ENCODE data around the gene HSP90AB1.

The HSP90AB1 gene

DNA sequence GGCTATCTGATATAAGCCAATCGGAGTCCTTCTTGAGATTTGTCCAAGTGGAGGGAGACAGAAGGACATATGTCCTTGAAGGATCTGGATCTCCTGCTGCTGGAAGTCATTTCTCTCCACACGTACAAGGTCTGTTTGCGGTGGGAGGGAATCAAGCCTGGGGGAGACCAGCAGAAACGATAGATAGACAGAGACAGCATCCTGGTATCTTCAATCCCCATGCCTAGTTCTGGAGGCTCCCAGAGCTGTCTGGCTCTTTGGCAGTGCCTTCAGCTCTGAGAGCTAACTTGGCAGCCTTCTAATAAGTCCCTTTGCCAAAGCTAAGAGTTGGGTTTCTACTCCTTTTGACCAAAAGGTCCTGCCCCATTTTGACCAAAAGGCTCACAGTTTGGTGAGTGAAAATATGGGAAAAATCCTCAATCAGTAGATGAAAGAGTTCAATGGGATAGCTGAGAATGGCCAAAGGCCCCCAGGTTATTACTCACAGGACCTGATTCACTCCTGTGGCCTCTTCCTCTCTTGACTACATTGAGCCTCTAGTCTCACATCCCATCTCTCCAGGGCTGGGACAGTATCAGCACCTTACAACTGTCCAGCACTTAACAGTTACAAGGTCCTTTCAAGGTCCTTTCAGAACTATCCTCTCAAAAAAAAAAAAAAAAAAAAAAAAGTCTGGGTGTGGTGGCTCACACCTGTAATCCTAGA is 45.9 kb downstream of the HSP90AB1 start:
- DNase-seq, result no peak

DNA sequence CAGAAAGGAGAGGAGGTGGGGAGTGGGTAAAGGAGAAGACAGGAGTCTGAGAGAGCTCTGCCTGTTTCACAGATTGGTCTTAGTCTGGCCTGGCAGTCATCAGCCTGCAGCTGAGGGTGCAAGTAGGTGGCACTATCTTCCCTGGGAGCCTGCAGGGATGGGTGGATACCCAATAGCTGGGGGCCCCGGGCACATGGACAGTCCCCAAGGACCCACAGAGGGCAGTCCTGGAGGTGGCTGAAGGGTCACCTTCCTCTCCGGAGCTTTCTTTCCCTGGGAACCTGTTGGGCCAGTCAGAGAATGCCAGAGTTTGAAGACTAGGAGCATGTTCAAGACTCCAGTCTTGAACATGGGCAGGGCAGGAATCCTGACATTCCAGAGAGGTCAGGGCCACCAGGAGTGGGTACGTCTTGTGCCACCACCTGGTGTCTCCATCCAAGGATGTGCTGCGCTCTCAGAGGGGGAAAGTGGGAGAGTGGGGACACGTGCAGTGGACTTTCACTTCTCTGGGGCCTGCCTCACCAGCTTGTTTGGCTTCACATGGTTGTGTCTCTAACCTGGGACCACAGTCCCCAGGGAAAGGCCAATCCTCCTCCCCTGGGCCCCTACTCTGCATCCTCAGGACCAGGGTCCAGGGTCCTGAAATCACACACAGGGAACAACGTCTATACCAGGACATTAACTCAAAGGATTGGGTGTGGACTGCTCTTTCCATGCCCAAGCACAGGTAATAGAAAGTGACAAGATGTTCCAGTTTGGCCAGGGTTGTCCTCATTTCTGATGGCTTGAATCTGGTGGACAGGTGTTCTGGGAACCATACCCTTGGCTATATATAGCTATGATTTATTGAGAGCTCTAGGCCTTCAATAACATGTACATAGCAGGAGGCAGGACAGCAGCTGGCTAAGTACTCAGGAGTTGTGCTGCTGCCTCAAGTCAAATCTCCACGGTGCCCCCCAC is 48.2 kb downstream of the HSP90AB1 start:
- DNase-seq, result no peak

DNA sequence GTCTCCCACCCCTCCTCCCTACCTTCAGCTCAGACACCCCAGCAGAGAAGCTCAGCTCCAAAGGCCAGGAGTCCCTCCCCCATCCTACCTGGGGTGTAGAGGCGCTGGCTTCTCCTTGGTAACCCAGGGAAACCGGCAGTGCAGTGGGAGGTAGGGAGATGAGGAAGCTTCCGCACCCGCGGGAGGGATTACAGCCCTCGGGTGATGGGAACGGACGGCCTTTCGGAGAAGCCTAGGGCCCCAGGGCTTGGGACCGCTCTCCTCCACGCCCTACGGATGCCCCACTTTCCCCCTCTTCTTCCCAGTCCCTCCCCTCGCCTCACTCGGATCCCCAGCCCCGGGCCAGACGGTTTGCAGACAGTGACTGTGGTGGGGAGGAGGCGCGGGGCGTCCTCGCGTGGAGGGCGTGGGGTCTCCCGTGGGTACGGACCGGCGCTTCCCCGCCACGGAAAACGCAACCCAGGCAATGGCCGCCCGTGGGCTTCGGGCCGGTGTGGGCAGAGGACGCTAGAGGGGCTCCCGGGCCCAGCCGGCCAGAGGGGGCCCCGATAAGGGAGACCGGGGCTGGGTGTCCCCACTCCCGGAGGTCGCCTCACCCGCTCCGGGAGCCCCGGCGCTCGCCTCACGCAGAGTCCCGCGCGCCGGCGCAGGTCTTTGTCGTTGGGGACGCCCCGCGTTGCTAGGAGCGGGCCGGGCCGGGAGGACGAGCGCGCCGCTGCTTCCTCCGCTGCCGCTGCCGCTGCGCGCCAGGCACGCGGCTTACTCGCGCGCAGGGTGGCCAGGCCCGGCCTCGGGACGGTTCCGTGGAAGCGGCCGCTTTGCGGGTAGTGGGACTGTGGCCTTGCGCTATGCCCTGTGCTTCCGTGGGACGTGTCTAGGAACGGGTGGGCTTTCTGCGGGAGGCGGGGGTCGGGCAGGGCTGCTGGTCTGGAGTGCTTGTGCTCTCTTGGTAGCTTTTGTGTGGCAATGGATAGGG is 50.5 kb downstream of the HSP90AB1 start:
- peak; percentile 26 for DNase-seq

DNA sequence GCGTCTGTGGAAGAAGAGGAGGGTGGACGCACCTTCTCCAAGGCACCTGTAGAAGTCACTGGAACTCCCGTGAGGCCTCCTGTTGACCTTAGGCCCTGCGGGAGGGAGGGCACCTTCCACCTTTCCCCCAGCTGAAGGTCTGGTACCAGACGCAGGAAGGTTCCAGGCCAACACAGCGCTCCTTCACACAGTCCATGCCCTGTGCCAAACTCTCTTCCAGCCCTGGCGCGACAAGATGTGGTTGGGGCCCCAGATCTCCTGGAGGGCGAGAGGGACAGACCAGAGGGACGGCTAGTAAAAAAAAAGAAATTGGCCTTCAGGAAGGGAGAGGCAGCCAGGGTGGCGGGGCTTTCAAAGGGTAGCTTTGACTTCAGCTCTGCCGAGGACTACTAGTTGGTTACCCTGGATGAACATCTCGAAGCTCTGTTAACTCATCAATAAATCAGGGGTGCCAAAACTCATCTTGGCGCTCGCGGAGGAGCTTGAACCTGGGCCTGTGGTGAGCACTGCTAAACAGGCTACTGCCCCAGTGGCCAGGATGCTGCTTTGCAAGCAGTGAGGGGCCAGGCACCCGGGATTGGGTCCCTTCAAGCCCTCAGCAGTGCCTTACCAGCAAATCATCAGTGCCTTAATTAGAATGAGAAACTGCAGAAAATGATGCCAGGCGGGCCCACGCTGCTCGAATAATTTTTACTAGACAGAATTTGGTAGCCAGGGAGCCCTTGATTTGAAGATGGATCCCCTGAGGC is 51.3 kb downstream of the HSP90AB1 start:
- DNase-seq, result no peak

DNA sequence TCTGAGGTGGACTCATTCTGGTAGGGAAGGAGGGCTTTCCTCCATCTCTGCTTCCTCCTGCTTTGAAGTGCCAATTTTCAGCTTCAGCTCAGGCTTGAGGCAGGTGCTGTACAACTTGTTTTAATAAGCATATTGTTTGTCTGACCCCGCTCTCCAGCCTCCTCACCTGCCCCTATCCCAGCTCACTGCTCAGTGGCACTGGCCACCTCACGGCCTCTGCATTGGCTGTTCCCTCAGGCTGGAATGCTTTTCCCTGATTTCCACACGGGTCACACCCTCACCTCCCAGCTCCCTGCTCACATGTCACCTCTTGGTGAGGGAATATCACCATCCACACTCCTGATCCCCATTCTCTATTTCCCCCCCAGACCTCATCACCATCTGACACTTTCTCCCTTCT is 52.0 kb downstream of the HSP90AB1 start:
- DNase-seq, result no peak

DNA sequence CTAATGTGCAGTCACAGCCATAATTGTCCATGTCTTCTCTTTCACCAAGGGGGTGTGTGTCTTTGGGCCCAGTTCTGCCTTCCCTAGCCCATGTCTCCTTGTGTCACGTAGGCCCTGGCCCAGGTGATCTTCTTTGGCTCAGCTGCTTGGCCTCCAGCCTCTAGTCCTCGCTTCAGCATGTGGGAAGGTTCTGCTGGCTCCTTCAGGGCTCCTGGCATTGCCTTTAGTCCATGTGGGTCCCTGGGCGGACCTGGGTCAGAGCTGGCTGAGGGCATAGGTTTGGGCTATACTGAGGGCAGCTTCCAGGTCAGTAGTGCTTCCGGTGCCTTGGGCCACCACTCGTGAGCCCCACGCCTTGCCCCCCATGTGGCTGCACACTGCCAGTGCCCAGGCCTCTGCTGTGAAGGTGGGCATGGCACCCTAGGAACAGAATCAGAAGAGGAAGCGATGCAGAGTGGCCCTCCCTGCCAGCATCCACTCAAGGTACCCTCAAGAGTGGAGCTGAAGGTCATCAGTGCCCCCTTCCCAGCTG is 53.5 kb downstream of the HSP90AB1 start:
- DNase-seq, result no peak

DNA sequence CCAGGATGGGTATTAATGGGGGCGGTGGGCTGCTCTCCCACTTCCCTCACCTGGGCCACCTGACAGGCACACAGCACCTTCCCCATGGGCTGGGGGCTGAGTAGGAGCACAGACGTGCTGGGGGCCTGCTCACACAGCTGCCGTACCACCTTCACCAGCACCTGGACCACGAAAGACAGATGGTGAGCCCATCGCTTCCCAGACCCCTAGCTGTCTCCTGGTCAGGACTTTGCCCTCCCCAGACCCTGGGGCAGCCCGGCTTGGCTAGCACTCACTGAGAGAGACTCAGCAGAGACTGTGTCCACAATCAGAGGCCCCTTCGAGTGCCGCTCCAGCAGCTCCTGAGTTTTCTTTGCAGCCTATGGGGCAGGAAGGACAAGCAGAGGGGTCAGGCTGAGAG is 54.2 kb downstream of the HSP90AB1 start:
- DNase-seq, result no peak

DNA sequence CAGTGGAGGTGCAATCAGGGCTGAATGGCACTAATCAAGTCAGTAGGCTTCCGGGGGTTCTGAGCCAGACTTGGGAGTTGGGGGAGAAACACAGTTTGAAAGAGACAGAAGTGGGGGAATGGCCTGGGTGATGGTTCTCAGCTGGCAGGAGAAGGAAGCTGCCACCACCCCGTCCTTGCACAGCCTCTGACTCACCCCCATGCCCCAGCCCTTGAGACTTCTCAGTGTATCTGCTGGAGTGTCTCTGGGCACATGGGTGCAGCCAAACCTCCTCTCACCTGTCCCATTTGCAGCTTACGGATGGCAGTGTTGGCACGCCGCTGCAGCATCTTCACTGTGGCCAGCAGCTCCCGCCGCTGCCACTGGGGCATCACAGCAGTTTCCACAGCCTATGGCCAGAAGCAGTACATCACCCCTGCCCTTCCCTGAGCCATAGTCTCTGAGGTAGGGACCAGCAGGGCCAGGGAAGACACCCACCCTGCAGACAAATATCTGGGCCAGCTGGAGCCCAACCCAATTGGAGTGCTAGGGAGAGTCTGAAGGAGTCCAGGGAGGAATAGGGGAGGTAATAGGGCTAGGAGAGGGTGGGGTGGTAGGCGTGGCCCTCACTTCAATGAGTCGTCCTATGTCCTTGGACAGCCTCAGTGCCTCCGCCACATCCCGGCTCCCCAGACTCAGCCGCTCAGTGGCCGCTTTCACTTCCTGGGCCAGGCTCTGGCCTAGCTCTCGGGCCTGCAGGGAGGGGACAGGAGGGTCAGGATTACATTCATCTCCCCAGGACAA is 55.1 kb downstream of the HSP90AB1 start:
- no peak for DNase-seq

DNA sequence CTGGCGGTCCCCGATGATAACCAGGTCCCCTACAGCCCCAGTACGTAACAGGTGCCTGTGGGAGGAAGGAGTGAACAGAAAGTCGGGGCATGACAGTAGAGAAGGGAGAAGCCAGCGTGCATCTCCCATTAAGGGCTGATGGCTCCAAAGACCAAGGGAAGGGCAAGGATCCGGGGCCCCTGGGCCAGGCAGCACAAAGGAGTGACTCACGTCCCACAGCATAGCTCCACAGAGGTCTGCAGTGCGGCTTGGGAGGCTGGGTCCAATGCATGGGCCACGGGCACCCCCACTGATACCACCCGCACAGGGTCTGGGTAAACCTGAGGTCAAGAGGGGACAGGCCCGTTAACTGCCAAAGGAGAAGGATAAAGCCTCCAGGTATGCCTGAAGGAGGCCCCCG is 56.0 kb downstream of the HSP90AB1 start:
- DNase-seq, result no peak
